ENCODE results near the gene LIN28A.

The LIN28A gene

DNA sequence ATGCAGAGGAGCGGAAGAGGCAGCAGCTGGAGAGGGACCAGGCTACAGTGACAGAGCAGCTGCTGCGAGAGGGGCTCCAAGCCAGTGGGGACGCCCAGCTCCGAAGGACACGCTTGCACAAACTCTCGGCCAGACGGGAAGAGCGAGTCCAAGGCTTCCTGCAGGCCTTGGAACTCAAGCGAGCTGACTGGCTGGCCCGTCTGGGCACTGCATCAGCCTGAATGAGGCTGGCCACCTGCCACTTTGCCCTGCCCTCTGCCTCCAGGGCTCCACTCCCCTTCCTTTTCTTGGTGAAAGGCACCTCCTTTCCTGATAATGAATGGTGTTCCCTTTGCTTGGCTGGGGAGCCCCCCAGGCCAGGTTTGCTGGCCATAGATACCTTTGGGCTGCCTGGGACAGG lies 58.3 kb downstream of the LIN28A start:
- H3K4me3 ChIP-seq (ENCODE audit: low read depth, low read length): no peak overlapping the region
- no peak for TF ChIP-seq CTCF (IDR thresholded peaks at IDR 0.05; ENCODE audit: low read depth, low read length)

GRCh38 chr1:26469558-26469957 lies 58.9 kb downstream of the LIN28A start:
- no peak for TF ChIP-seq CTCF (IDR thresholded peaks at IDR 0.05; ENCODE audit: low read depth, low read length)
- H3K4me3 ChIP-seq (ENCODE audit: low read depth, low read length): no peak overlapping the region

DNA sequence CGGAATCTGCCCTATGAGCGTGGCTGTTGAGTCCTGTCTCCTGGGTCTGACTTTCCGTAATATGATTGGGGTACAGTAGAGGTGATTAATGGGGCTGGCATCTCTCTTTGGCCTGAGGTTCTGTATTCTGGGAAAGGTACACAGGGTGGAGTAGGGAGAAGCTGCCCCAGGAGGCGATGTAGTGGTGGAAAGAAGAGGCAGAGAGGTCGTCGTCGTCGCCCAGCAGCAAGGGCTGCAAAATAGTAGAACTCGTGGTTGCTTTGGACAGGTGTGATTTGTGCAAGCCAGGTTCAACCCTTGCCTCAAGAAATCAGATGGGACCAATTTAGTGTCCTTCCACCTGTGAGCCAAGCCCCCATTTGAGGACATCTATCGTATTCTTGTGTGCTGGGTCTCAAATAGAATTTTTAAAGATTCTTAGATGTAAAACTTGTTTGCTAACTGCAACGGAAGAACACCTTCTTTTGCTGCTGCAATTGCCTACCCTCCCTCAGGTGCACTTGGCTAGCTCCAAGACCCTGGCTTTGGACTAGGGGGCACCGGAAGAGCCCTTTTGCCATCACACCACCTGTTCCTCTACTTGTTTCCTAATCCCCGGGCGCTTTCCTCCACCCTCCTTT lies 60.4 kb downstream of the LIN28A start:
- no peak for TF ChIP-seq CTCF (IDR thresholded peaks at IDR 0.05; ENCODE audit: low read depth, low read length)
- H3K4me3 ChIP-seq (ENCODE audit: low read depth, low read length): peak overlapping the region; percentile 76; the same call in 1 of the 2 replicates

- peak overlapping the region; percentile 76 for H3K4me3 ChIP-seq (ENCODE audit: low read depth, low read length)
- TF ChIP-seq CTCF (IDR thresholded peaks at IDR 0.05; ENCODE audit: low read depth, low read length): no peak
These were observed 61.1 kb downstream of the LIN28A start for GRCh38 chr1:26471498-26472319.

DNA sequence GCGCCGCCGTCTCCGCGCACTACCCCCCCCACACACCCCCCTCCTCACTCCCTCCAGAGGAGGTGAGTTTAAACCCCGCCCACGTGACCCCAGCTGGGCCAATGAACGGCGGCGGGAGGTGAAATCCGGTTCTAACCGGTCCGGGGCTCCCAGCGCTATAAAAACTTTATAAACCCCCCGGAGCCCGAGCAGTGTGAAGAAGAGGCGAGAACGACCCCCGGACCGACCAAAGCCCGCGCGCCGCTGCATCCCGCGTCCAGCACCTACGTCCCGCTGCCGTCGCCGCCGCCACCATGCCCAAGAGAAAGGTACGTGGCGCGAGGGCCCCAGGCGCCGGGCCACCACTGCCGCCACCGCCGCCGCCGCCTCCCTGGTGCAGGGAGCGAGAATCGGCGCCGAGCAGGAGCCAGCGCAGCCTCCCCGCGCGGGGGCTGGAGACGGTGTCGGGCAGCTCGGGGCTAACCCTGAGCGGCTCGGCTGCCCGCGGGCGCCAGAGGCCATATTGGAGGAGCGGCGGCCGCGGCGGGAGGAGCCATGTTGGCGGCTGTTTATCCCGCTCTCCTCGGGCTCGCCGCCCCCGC lies 61.8 kb downstream of the LIN28A start, which contains the start of gene HMGN2:
Gene HMGN2, plus strand, starts transcription at position 121 of the 581 bp plus-strand sequence. Its CDS starts 173 bp downstream, at position 294.
- TF ChIP-seq CTCF (IDR thresholded peaks at IDR 0.05; ENCODE audit: low read depth, low read length): no peak
- H3K4me3 ChIP-seq (ENCODE audit: low read depth, low read length): peak within 1 kb of the TSS; percentile 76

DNA sequence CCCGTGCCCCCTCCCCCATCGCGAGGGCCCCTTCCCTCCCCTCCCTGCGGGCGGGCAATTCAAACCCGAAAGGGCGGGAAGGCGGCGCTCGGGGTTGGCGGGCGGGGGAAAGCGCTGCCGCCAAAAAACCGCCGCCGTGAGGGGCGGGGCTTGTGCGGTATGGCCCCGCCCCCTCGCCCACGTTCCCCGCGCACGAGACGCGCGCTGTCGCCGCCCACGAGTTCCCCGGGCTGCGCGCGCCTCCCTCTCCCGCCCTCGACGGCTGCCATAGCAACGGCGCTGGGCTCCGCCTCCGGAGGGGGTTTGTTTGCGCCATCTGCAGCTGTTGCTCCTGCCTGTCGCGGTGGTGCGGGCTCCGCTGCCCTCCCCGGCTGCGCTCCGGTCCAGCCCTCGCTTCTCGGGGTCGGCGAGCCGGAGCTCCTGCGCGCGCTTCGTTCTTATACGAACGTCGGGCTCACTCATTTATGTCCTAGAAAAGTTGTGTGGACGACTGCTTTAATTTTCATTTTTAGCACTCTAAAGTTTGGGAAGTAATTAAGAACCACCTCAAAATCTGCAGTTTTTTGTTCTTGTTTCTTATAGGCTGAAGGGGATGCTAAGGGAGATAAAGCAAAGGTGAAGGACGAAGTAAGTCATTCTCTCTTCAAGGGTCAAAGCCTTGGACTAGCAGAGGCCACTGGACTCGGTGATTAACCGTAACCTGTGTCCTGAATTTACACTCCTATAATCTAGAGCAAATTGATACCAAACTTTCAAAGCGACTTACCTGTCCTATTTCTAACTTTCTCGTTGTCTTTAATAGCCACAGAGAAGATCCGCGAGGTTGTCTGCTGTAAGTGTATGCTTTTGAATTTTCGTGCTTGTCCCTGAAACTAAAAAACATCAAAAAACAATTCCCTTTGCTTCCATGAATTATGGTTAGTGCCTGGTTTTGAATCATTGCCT lies 62.6 kb downstream of the LIN28A start:
- no peak for TF ChIP-seq CTCF (IDR thresholded peaks at IDR 0.05; ENCODE audit: low read depth, low read length)
- H3K4me3 ChIP-seq (ENCODE audit: low read depth, low read length): peak overlapping the region; percentile 76
